ENCODE data around the gene PSMB2. TPM values are rescaled to one million over a fixed set of nuclear protein-coding genes. Genes with fewer than 3 reads are reported as not detected.

Gene PSMB2
- total and polyA plus RNA-seq, 10 of the 15 experiments (the other 5 are each of a cell fraction or from before 2014, with no cell fraction given) = 71.7 to 299 (median 145) TPM

DNA sequence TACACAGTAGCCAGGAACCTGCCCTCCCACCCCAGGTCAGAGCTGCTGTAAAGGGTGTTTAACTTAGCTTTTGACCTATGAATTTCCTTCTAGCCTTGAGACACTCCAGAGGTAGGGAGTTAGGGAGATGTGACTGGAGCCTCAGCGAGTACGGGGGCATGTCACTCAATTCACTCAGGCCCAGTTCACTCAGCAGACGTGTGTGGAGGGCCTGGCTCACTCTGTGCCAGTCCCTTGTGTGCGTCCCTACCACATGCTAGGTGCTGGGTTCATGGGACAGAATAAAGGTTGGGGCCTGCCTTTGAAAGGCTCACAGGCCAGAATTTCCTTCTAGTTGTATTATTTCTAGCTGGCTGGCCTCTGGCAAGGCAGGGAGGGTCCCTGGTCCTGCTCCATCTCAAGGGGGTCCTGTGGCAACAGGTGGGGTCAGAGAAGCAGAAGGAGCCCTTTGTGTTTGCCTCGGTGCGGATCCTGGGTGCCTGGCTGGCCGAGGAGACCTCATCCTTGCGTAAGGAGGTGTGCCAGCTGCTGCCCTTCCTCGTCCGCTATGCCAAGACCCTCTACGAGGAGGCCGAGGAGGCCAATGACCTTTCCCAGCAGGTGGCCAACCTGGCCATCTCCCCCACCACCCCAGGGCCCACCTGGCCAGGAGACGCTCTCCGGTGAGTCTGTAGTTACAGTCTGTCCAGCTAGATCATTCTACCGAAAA lies 79.2 kb downstream of the PSMB2 start:
- no peak overlapping the region for H3K4me3 ChIP-seq
- ChIA-PET CTCF (interaction anchor here (1.0 to 4.9 kb wide), 5 partner anchors 19 to 154 kb away, joined by 3 to 69 read pairs (median 4); no protein-coding TSS in a partner anchor), POLR2A (interaction anchor here (0.5 to 1.5 kb wide), 2 partner anchors 26 to 111 kb away, joined by 3 to 5 read pairs; no protein-coding TSS in a partner anchor), RAD21 (ENCODE audit: unreplicated experiment) (interaction anchor here (0.6 to 4.9 kb wide), 3 partner anchors 22 to 110 kb away, joined by 3 to 46 read pairs (median 5); no protein-coding TSS in a partner anchor), SMC1A (ENCODE audit: uncharacterized antibody, unreplicated experiment) (interaction anchor here (1.2 to 3.2 kb wide), 3 partner anchors 25 to 111 kb away, joined by 6 to 25 read pairs (median 11); no protein-coding TSS in a partner anchor)
- H3K79me2 ChIP-seq (ENCODE audit: control insufficient read depth, insufficient read depth, low read length) = peaks cover 14% of the 10 kb centered on the region
- intact Hi-C loops (cut with micrococcal nuclease; ENCODE audit: unreplicated experiment) (no loop called here), in situ Hi-C loops (cut with MboI) (loop anchor here (5.0 kb wide), 1 partner anchor 110 kb away; no protein-coding TSS in a partner anchor)
- H4K20me1 ChIP-seq (ENCODE audit: control insufficient read depth, insufficient read depth) = no peaks in the 10 kb centered on the region
- no peak overlapping the region for H3K27ac ChIP-seq (ENCODE audit: control insufficient read depth, insufficient read depth)
- no peak overlapping the region for H3K9ac ChIP-seq (ENCODE audit: control insufficient read depth, insufficient read depth, low read length)
- FAIRE-seq = no peak
- H3K4me2 ChIP-seq (ENCODE audit: control insufficient read depth, insufficient read depth) = no peak overlapping the region
- no peak overlapping the region for H2AFZ ChIP-seq (ENCODE audit: control insufficient read depth, low read depth, low read length)
- H3K27me3 ChIP-seq (replicated peaks in 1 of 2; ENCODE audit: control insufficient read depth in 2 of 2, insufficient read depth in 2 of 2, low read length in 1 of 2) = no peaks in the 10 kb centered on the region
- H3K9me3 ChIP-seq (replicated peaks; ENCODE audit: control insufficient read depth, insufficient read depth, low read length) = no peaks in the 10 kb centered on the region
- no peak for DNase-seq (ENCODE audit: low read depth, low spot score)
- H3K36me3 ChIP-seq (ENCODE audit: control insufficient read depth in 2 of 2, insufficient read depth in 2 of 2, low read length in 1 of 2) = peaks cover 0 to 12% of the 10 kb centered on the region in 2 experiments; a peak in 2 of 4 replicates
- TF ChIP-seq NFYB (IDR thresholded peaks at IDR 0.05; ENCODE audit: insufficient read depth, low read depth, low read length) = no peak
- TF ChIP-seq, protein P1, sequence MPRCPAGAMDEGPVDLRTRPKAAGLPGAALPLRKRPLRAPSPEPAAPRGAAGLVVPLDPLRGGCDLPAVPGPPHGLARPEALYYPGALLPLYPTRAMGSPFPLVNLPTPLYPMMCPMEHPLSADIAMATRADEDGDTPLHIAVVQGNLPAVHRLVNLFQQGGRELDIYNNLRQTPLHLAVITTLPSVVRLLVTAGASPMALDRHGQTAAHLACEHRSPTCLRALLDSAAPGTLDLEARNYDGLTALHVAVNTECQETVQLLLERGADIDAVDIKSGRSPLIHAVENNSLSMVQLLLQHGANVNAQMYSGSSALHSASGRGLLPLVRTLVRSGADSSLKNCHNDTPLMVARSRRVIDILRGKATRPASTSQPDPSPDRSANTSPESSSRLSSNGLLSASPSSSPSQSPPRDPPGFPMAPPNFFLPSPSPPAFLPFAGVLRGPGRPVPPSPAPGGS (IDR thresholded peaks at IDR 0.05; ENCODE audit: borderline replicate concordance, insufficient read depth, low read depth, low read length, poor library complexity, severe bottlenecking) = peak; percentile 59
- no peak for ATAC-seq
- no peaks in the 10 kb centered on the region; the same call in 1 of the 2 replicates for H3K4me1 ChIP-seq (ENCODE audit: control insufficient read depth, insufficient read depth, low read length)
- BruUV-seq (replicated peaks) = no TSS peak
- WGBS (ENCODE audit: insufficient coverage, insufficient replicate concordance, low lambda C conversion rate, missing lambda C conversion rate) = 85% methylated on average over 15 of the region's 15 CpGs
